SK-N-SH (cell line): ENCODE results near the gene POC1B. TPM values are rescaled to one million over a fixed set of nuclear protein-coding genes. Genes with fewer than 3 reads are reported as not detected.

ENCODE experiments used
- CTCF ChIA-PET: fragments of 300-600, 350-600 bp; formaldehyde crosslinking; extraction: SDS; loops from one replicate; lab custom pipeline; 2021; lab: Yijun Ruan, JAX
- POLR2A ChIA-PET: fragments of 350-600 bp; sonication (Branson Sonifier 250); formaldehyde crosslinking; extraction: SDS; loops from one replicate; lab custom pipeline; 2020; ENCODE audit warnings: antibody characterized with exemption, inconsistent platforms; lab: Yijun Ruan, JAX
- DNase-seq: peaks from one replicate; pipeline ENCODE4 v3.0.0; 2012
- H2AFZ ChIP-seq: fragments of 200-600 bp; sonication (generic); 2 replicates; pipeline ENCODE4 v1.8.1; 2016; ENCODE audit warnings: antibody characterized with exemption, mild to moderate bottlenecking, low read depth
- H3F3A ChIP-seq: fragments of 200-600 bp; sonication (generic); replicated peaks from 2 replicates; pipeline ENCODE3; 2016; ENCODE audit warnings: antibody characterized with exemption, mild to moderate bottlenecking; ENCODE audit not compliant: insufficient read depth
- H3K27ac ChIP-seq, 2 experiments: fragments of 200-500 bp in 1 of 2; fragments of 200-600 bp in 1 of 2; sonication (Bioruptor generic) in 1 of 2; sonication (generic), shearing (Covaris generic) in 1 of 2; 2 replicates each; pipeline versions ENCODE4 v1.5.1 to v1.6.1; 2014 to 2016; ENCODE audit warnings: low read depth in 2 of 2, inconsistent platforms in 1 of 2, low read length in 1 of 2, mild to moderate bottlenecking in 1 of 2, mixed read lengths in 1 of 2
- H3K27me3 ChIP-seq: fragments of 200-600 bp; sonication (generic), shearing (Covaris generic); 2 replicates; pipeline ENCODE4 v1.6.1; 2016; ENCODE audit warnings: mixed run types; ENCODE audit not compliant: insufficient read depth
- H3K36me3 ChIP-seq, 2 experiments: fragments of 200-500 bp in 1 of 2; fragments of 200-600 bp in 1 of 2; sonication (Bioruptor generic) in 1 of 2; sonication (generic) in 1 of 2; replicated peaks in 1 of 2; 2 replicates each; pipeline versions ENCODE3 to v1.5.1; 2014 to 2016; ENCODE audit warnings: low read length in 1 of 2, mild to moderate bottlenecking in 1 of 2; ENCODE audit not compliant: insufficient read depth in 2 of 2, control insufficient read depth in 1 of 2
- H3K4me1 ChIP-seq, 2 experiments: fragments of 200-500 bp in 1 of 2; fragments of 200-600 bp in 1 of 2; sonication (Bioruptor generic) in 1 of 2; sonication (generic), shearing (Covaris generic) in 1 of 2; 2 replicates each; pipeline versions ENCODE4 v1.5.1 to v1.6.1; 2014 to 2016; ENCODE audit warnings: low read depth in 1 of 2, low read length in 1 of 2, mixed run types in 1 of 2; ENCODE audit not compliant: insufficient read depth in 2 of 2, control insufficient read depth in 1 of 2
- H3K4me2 ChIP-seq: fragments of 200-600 bp; sonication (generic), shearing (Covaris generic); 2 replicates; pipeline ENCODE4 v1.6.1; 2017; ENCODE audit warnings: mixed run types
- H3K4me3 ChIP-seq, 2 experiments: fragments of 200-500 bp in 1 of 2; fragments of 200-600 bp in 1 of 2; sonication (Bioruptor generic) in 1 of 2; sonication (generic), shearing (Covaris generic) in 1 of 2; 2 replicates each; pipeline versions ENCODE4 v1.5.1 to v1.8.1; 2014 to 2016; ENCODE audit warnings: low read depth in 2 of 2, inconsistent platforms in 1 of 2, low read length in 1 of 2, mild to moderate bottlenecking in 1 of 2, mixed read lengths in 1 of 2, moderate library complexity in 1 of 2
- H3K79me2 ChIP-seq: fragments of 200-600 bp; sonication (generic); 2 replicates; pipeline ENCODE4 v1.8.1; 2017; ENCODE audit warnings: mild to moderate bottlenecking; ENCODE audit not compliant: insufficient read depth
- H3K9ac ChIP-seq: fragments of 200-600 bp; sonication (generic); 2 replicates; pipeline ENCODE4 v1.6.1; 2017; ENCODE audit warnings: mixed run types
- H3K9me2 ChIP-seq: fragments of 200-600 bp; sonication (generic); 2 replicates; pipeline ENCODE4 v1.6.1; 2017; ENCODE audit warnings: mixed run types
- H3K9me3 ChIP-seq: fragments of 200-600 bp; sonication (generic); 2 replicates; pipeline ENCODE4 v1.6.1; 2017; ENCODE audit warnings: mixed run types, mild to moderate bottlenecking, moderate library complexity
- H4K20me1 ChIP-seq: fragments of 200-600 bp; sonication (generic); 2 replicates; pipeline ENCODE4 v1.6.1; 2017; ENCODE audit warnings: mild to moderate bottlenecking, mixed run types; ENCODE audit not compliant: insufficient read depth
- EZH2phosphoT487 ChIP-seq: fragments of 200-600 bp; sonication (generic); IDR thresholded peaks from 2 replicates; pipeline ENCODE4 v1.6.1; 2017; ENCODE audit warnings: low read depth, mixed run types, mild to moderate bottlenecking, antibody characterized with exemption, moderate library complexity, borderline replicate concordance
- FOSL2 ChIP-seq: IDR thresholded peaks from 2 replicates; pipeline ENCODE4 v1.4.0; 2012; ENCODE audit warnings: low read depth, mild to moderate bottlenecking, moderate library complexity, borderline replicate concordance
- FOXJ3 ChIP-seq: sonication (generic); formaldehyde crosslinking; IDR thresholded peaks from 2 replicates; pipeline ENCODE4 v1.5.1; 2020; ENCODE audit warnings: mild to moderate bottlenecking, missing genetic modification reagents
- GATA2 ChIP-seq: sonication (generic); formaldehyde crosslinking; IDR thresholded peaks from 2 replicates; pipeline ENCODE4 v1.5.0; 2020; ENCODE audit warnings: mild to moderate bottlenecking, missing genetic modification reagents
- IRF3 ChIP-seq: fragments of 150-350 bp; IDR thresholded peaks from 2 replicates; pipeline ENCODE4 v1.6.1; 2016; ENCODE audit warnings: mild to moderate bottlenecking, low read depth, low read length
- MEF2A ChIP-seq: IDR thresholded peaks from 2 replicates; pipeline ENCODE4 v1.4.0; 2012; ENCODE audit warnings: low read depth, borderline replicate concordance
- PBX3 ChIP-seq: IDR thresholded peaks from 2 replicates; pipeline ENCODE4; 2012
- POLR2AphosphoS5 ChIP-seq: IDR thresholded peaks from 2 replicates; pipeline ENCODE4 v1.6.1; 2012; ENCODE audit warnings: low read depth, low read length
- RCOR1 ChIP-seq: fragments of 150-350 bp; IDR thresholded peaks from 2 replicates; pipeline ENCODE4 v1.6.1; 2017; ENCODE audit warnings: antibody characterized with exemption, low read length
- REST ChIP-seq: IDR thresholded peaks from 2 replicates; pipeline ENCODE4 v1.6.1; 2012; ENCODE audit warnings: mild to moderate bottlenecking, low read depth, low read length, moderate library complexity
- SIN3A ChIP-seq: IDR thresholded peaks from 2 replicates; pipeline ENCODE4 v1.6.1; 2012; ENCODE audit warnings: low read depth, mild to moderate bottlenecking, low read length, moderate library complexity, borderline replicate concordance
- SMC3 ChIP-seq: IDR thresholded peaks from 2 replicates; pipeline ENCODE4 v1.6.1; 2012; ENCODE audit warnings: low read depth, low read length, improper control_type of control experiment
- TCF12 ChIP-seq: IDR thresholded peaks from 2 replicates; pipeline ENCODE4 v1.4.0; 2012
- TEAD4 ChIP-seq: IDR thresholded peaks from 2 replicates; pipeline ENCODE4 v1.4.0; 2012; ENCODE audit warnings: mild to moderate bottlenecking, borderline replicate concordance; ENCODE audit not compliant: insufficient read depth
- USF2 ChIP-seq: fragments of 150-350 bp; IDR thresholded peaks from 2 replicates; pipeline ENCODE4 v1.6.1; 2017; ENCODE audit warnings: antibody characterized with exemption, low read length, low read depth, borderline replicate concordance
- WGBS: methylation state at CpG from one replicate; pipeline ENCODE4 v1.1.6; 2017; ENCODE audit warnings: low lambda C conversion rate; 5-methylcytosine and 5-hydroxymethylcytosine counted together
- polyA plus RNA-seq, 3 experiments: library from polyadenylated mRNA; depleted of rRNA; stranded (reverse); fragments of >200 nt; gene quantifications; 2 replicates each; pipeline ENCODE4 v1.2.3, GENCODE V29; 2012

Gene POC1B
- polyA plus RNA-seq, 1 of the 3 experiments (the other 2 are of a cell fraction), result 4.0 TPM

- H3K79me2 ChIP-seq, result no peaks in the 10 kb centered on the region; the same call in 1 of the 2 replicates
- DNase-seq, result no peak
- H3K27ac ChIP-seq, result no peak overlapping the region
- TF ChIP-seq TEAD4 (no peak), MEF2A (no peak), SIN3A (no peak), IRF3 (no peak), PBX3 (no peak), TCF12 (no peak), REST (no peak), FOSL2 (no peak), POLR2AphosphoS5 (no peak), EZH2phosphoT487 (no peak), SMC3 (no peak), FOXJ3 (CRISPR knock-in tag) (no peak), GATA2 (CRISPR knock-in tag) (no peak), RCOR1 (no peak), USF2 (no peak)
- no peak overlapping the region for H3K9ac ChIP-seq
- H3K4me3 ChIP-seq, result no peak overlapping the region
- CTCF ChIA-PET, result interaction anchor here (1.1 kb wide), 1 partner anchor 473 kb away, joined by 3 read pairs; no protein-coding TSS in a partner anchor
- H3K27me3 ChIP-seq, result no peaks in the 10 kb centered on the region
- no peaks in the 10 kb centered on the region for H3K4me1 ChIP-seq
- no peaks in the 10 kb centered on the region for H3K9me2 ChIP-seq
- no peak overlapping the region for H2AFZ ChIP-seq
- POLR2A ChIA-PET, result no interaction called here
- H3F3A ChIP-seq, result peaks cover 3% of the 10 kb centered on the region
- no peaks in the 10 kb centered on the region for H4K20me1 ChIP-seq
- peaks cover 0 to 5% of the 10 kb centered on the region in 2 experiments for H3K36me3 ChIP-seq
- H3K4me2 ChIP-seq, result no peak overlapping the region
- WGBS, result 75% methylated on average over 5 of the region's 5 CpGs
- no peaks in the 10 kb centered on the region for H3K9me3 ChIP-seq
These were observed 33.0 kb downstream of the POC1B start for GRCh38 chr12:89492883-89493282.
